Measurements from ENCODE around the gene KIAA0319L. TPM values are rescaled to one million over a fixed set of nuclear protein-coding genes. Genes with fewer than 3 reads are reported as not detected.

Gene KIAA0319L
- total RNA-seq, 4 donors from 2014 or later = 27.6 to 72.1 (median 53.8) TPM

GRCh38 chr1:35454616-35455015 is 102.6 kb downstream of the KIAA0319L start:
- intact Hi-C loops (cut with DNase I; ENCODE audit: low total_unique reads) = loop anchor here (5.0 kb wide), 1 partner anchor 108 kb away; no protein-coding TSS in a partner anchor
- Histone ChIP-seq H3K4me3 (no peak overlapping the region), H3K4me1 (peaks cover 4 to 11% of the 10 kb centered on the region in 2 donors), H3K9me3 (no peaks in the 10 kb centered on the region), H3K36me3 (no peaks in the 10 kb centered on the region), H3K27me3 (no peaks in the 10 kb centered on the region), H3K27ac (peak overlapping the region in 1 of 2 donors; percentile 19)
- DNase-seq = no peak
- TF ChIP-seq CTCF (IDR thresholded peaks at IDR 0.05) (no peak), POLR2A (IDR thresholded peaks at IDR 0.05) (no peak)

GRCh38 chr1:35454176-35454575 is 103.0 kb downstream of the KIAA0319L start:
- Histone ChIP-seq H3K36me3 (no peaks in the 10 kb centered on the region), H3K9me3 (no peaks in the 10 kb centered on the region), H3K27ac (peak overlapping the region in 1 of 2 donors; percentile 19), H3K27me3 (no peaks in the 10 kb centered on the region), H3K4me1 (peaks cover 4 to 11% of the 10 kb centered on the region in 2 donors), H3K4me3 (no peak overlapping the region)
- TF ChIP-seq CTCF (IDR thresholded peaks at IDR 0.05) (no peak), POLR2A (IDR thresholded peaks at IDR 0.05) (no peak)
- intact Hi-C loops (cut with DNase I; ENCODE audit: low total_unique reads) = loop anchor here (5.0 kb wide), 1 partner anchor 108 kb away; no protein-coding TSS in a partner anchor
- no peak for DNase-seq

- Histone ChIP-seq H3K36me3 (no peaks in the 10 kb centered on the region), H3K27ac (peak overlapping the region in 1 of 2 donors; percentile 46)
- intact Hi-C loops (cut with DNase I; ENCODE audit: low total_unique reads) = loop anchor here (5.0 kb wide), 1 partner anchor 109 kb away; no protein-coding TSS in a partner anchor
Observed at GRCh38 chr1:35453031-35453430, 104.2 kb downstream of the KIAA0319L start.

GRCh38 chr1:35452106-35452774 is 105.0 kb downstream of the KIAA0319L start:
- Histone ChIP-seq H3K36me3 (no peaks in the 10 kb centered on the region), H3K4me1 (peaks cover 4 to 11% of the 10 kb centered on the region in 2 donors), H3K27me3 (no peaks in the 10 kb centered on the region), H3K27ac (peak overlapping the region; percentile 46 to 51), H3K9me3 (no peaks in the 10 kb centered on the region), H3K4me3 (no peak overlapping the region)
- peak in 1 of 2 donors; percentile 43 for DNase-seq
- TF ChIP-seq POLR2A (IDR thresholded peaks at IDR 0.05) (no peak), CTCF (IDR thresholded peaks at IDR 0.05) (peak in 1 of 4 experiments; percentile 7)
- intact Hi-C loops (cut with DNase I; ENCODE audit: low total_unique reads) = loop anchor here (5.0 kb wide), 1 partner anchor 110 kb away; no protein-coding TSS in a partner anchor

More at GRCh38 chr1:35453031-35453430, 104.2 kb downstream of the KIAA0319L start:
- H3K4me3 ChIP-seq = no peak overlapping the region
- no peaks in the 10 kb centered on the region for H3K9me3 ChIP-seq
- H3K4me1 ChIP-seq = peaks cover 4 to 11% of the 10 kb centered on the region in 2 donors
- DNase-seq = no peak
- no peak for TF ChIP-seq CTCF (IDR thresholded peaks at IDR 0.05)
- no peak for TF ChIP-seq POLR2A (IDR thresholded peaks at IDR 0.05)
- no peaks in the 10 kb centered on the region for H3K27me3 ChIP-seq

- no peaks in the 10 kb centered on the region for H3K27me3 ChIP-seq
- intact Hi-C loops (cut with DNase I; ENCODE audit: low total_unique reads) = loop anchor here (5.0 kb wide), 1 partner anchor 111 kb away; no protein-coding TSS in a partner anchor
- no peak overlapping the region for H3K4me3 ChIP-seq
- peak; percentile 76 to 84 (median 80) for TF ChIP-seq CTCF (IDR thresholded peaks at IDR 0.05)
- TF ChIP-seq POLR2A (IDR thresholded peaks at IDR 0.05) = no peak
- no peaks in the 10 kb centered on the region for H3K36me3 ChIP-seq
- H3K9me3 ChIP-seq = no peaks in the 10 kb centered on the region
- peak overlapping the region in 1 of 2 donors; percentile 46 for H3K27ac ChIP-seq
- DNase-seq = peak; percentile 73 to 76
- H3K4me1 ChIP-seq = peaks cover 4 to 11% of the 10 kb centered on the region in 2 donors
Observed at GRCh38 chr1:35451125-35451528, 106.1 kb downstream of the KIAA0319L start.

Data from uterus (tissue), 4 donors.